Right atrium auricular region (tissue), 2 donors: Measurements from ENCODE around the gene UNK. TPM values are rescaled to one million over a fixed set of nuclear protein-coding genes. Genes with fewer than 3 reads are reported as not detected.

Experiments
- DNase-seq: peaks from one replicate; pipeline ENCODE4 v3.0.0-alpha.2; 2019; ENCODE audit warnings: low spot score
- H3K27ac ChIP-seq, 2 donors: fragments of 200-600 bp; sonication (generic); 1 replicate in 1 of 2; 2 replicates in 1 of 2; pipeline ENCODE4 v1.5.1; 2016 to 2019
- H3K27me3 ChIP-seq, 2 donors: fragments of 200-600 bp; sonication (generic); one replicate each; pipeline versions ENCODE4 v1.5.1 to v1.6.0; 2017 to 2019
- H3K36me3 ChIP-seq: fragments of 200-600 bp; sonication (generic); one replicate; pipeline ENCODE4 v1.5.1; 2016
- H3K4me1 ChIP-seq, 2 donors: fragments of 200-600 bp; sonication (generic); one replicate each; pipeline versions ENCODE4 v1.5.1 to v1.6.0; 2017 to 2019
- H3K4me3 ChIP-seq, 2 donors: fragments of 200-600 bp; sonication (generic); 1 replicate in 1 of 2; 2 replicates in 1 of 2; pipeline ENCODE4 v1.5.1; 2017 to 2019; ENCODE audit warnings: mild to moderate bottlenecking in 1 of 2, moderate library complexity in 1 of 2
- H3K9me3 ChIP-seq, 2 donors: fragments of 200-600 bp; sonication (generic); one replicate each; pipeline ENCODE4 v1.5.1; 2019
- total RNA-seq, 2 donors: library from RNA; depleted of rRNA; stranded (reverse); fragments of >200 nt; gene quantifications; one replicate each; pipeline ENCODE4 v1.1.0, GENCODE V29; 2016
- TF ChIP-seq, protein P1 (sequence below), 2 donors: fragments of 200-600 bp; sonication (generic); IDR thresholded peaks; one replicate each; pipeline ENCODE4 v1.5.1; 2019; ENCODE audit warnings: antibody characterized with exemption in 2 of 2

UNK gene
- total RNA-seq, 2 donors from 2014 or later: 18.8 to 25.3 TPM

DNA sequence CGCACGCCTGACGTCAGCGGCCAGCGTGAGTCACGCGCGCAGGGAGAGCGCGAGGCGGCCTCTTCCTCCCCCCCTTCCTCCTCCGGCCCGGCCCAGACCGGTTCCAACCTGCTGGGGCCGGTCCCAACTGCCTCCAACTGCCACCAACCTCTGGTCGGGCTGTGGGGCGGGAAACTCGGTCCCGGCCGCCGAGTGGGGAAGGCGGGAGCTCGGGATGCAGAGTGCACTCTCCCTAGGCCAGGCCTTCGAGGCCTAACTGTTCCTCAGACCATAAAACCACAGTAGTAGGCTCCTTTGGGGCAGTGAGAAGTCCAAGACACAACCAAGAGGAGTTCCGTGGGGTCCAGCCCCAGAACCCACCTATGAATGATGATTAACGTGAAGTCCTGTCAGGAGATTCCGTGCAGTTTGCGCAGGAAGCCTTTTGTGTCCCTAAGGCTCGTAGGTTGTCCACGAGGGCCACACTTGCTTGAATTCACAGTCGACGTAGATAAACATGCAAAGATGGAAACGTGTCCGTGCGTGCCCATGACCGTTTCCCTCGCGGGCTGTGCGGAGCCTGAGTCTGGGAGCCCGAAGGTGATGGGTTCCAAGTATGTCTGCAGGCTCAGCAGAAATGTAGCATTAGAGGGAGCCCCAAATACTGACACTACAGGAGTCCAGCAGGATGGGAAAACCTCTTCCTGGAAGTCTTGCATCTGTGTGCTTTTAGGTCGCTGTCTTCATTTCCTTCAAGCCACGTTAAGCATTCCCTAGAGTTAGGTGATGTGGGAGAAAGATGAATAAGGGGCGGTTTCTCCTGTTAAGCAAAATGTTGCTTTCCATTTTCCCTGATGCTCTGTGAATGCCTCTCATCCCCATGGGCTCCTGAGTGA is 647 bp downstream of the UNK start:
- Histone ChIP-seq H3K9me3 (no peaks in the 10 kb centered on the region), H3K4me1 (peaks cover 0 to 40% of the 10 kb centered on the region in 2 donors), H3K27ac (peak overlapping the region; percentile 100), H3K4me3 (peak overlapping the region; percentile 71 to 79), H3K36me3 (no peaks in the 10 kb centered on the region), H3K27me3 (no peaks in the 10 kb centered on the region)
- peak; percentile 92 for DNase-seq
- TF ChIP-seq, protein P1, sequence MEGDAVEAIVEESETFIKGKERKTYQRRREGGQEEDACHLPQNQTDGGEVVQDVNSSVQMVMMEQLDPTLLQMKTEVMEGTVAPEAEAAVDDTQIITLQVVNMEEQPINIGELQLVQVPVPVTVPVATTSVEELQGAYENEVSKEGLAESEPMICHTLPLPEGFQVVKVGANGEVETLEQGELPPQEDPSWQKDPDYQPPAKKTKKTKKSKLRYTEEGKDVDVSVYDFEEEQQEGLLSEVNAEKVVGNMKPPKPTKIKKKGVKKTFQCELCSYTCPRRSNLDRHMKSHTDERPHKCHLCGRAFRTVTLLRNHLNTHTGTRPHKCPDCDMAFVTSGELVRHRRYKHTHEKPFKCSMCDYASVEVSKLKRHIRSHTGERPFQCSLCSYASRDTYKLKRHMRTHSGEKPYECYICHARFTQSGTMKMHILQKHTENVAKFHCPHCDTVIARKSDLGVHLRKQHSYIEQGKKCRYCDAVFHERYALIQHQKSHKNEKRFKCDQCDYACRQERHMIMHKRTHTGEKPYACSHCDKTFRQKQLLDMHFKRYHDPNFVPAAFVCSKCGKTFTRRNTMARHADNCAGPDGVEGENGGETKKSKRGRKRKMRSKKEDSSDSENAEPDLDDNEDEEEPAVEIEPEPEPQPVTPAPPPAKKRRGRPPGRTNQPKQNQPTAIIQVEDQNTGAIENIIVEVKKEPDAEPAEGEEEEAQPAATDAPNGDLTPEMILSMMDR (IDR thresholded peaks at IDR 0.05): no peak

DNA sequence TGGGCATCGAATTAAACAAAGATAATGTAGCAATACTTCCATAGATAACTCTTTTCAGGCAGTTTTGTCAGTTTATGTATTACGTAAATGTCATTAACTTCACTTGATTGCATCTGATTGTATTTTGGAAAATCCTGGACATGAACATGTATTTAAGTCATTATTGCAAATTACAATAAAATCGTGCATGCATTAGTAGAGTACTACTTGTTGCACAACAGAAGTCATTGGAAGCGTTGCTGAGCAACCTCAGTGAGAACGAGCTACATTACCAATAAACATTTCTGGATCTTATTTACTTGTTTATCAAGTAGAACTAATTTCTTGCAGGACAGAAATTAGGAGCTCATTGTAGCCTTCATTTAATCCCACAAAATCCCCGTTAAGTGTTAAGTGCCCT is 6.6 kb downstream of the UNK start:
- Histone ChIP-seq H3K9me3 (no peaks in the 10 kb centered on the region), H3K36me3 (no peaks in the 10 kb centered on the region), H3K4me3 (no peak overlapping the region), H3K4me1 (peaks cover 0 to 16% of the 10 kb centered on the region in 2 donors), H3K27me3 (no peaks in the 10 kb centered on the region), H3K27ac (no peak overlapping the region)
- TF ChIP-seq, protein P1 (IDR thresholded peaks at IDR 0.05): no peak
- DNase-seq: no peak

DNA sequence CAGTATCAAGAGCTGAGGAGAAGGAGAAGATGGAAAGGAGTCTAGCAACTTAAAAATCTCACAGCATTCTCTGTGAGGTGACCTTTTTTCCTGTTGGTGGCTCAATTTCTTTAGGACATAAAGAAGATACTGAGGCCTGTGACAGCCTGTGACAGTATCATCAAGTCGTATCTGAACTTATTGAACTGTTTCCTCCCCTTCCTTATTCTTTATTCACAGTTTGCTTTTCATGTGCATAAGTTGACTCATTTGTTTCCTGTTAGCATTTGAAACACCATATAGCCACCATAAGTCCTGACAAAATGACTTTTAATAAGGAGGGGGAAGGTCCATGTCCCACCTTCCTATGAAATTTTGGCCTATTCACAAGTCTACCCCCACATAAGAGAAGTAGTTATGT is 8.9 kb downstream of the UNK start:
- TF ChIP-seq, protein P1 (IDR thresholded peaks at IDR 0.05): no peak
- H3K9me3 ChIP-seq: no peaks in the 10 kb centered on the region
- no peak for DNase-seq
- H3K27me3 ChIP-seq: no peaks in the 10 kb centered on the region
- H3K4me1 ChIP-seq: no peaks in the 10 kb centered on the region
- peaks cover 8% of the 10 kb centered on the region for H3K36me3 ChIP-seq
- no peak overlapping the region for H3K4me3 ChIP-seq
- no peak overlapping the region for H3K27ac ChIP-seq

DNA sequence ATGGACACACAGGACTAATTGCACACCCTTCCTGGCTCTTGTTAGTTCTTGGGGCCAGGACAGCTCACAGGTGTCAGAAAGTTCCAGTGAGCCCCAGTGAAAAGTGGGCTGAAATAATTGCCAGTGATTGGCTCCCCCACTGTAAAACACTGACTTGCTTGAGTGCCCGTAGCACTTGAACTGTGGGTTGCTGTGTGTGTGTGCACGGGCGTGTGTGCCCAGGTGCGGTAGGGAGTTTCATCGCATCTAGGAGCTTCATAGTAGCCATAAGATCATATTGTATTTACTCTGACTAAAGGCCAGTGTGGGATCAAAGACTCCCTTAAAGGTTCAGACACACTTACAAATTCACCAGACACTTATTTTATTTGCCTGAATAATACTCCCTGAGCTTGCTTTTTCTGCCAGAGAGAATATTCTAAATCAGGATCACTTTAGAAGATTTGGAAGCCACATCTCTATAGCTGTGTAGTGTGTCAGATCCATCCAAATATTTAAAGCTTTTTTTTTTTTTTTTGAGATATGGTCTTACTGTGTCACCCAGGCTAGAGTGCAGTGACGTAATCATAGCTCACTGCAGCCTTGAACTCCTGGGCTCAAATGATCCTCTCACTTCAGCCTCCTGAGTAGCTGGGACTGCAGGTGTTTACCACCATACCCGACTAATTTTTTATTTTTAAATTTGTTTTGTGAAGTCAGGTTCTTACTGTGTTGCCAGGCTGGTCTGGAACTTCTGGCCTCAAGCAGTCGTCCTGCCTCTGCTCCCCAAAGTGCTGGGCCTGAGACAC is 11.4 kb downstream of the UNK start:
- no peaks in the 10 kb centered on the region for H3K4me1 ChIP-seq
- no peak for DNase-seq
- TF ChIP-seq, protein P1 (IDR thresholded peaks at IDR 0.05): no peak
- no peak overlapping the region for H3K4me3 ChIP-seq
- H3K36me3 ChIP-seq: peaks cover 24% of the 10 kb centered on the region
- H3K27me3 ChIP-seq: no peaks in the 10 kb centered on the region
- no peaks in the 10 kb centered on the region for H3K9me3 ChIP-seq
- H3K27ac ChIP-seq: no peak overlapping the region

DNA sequence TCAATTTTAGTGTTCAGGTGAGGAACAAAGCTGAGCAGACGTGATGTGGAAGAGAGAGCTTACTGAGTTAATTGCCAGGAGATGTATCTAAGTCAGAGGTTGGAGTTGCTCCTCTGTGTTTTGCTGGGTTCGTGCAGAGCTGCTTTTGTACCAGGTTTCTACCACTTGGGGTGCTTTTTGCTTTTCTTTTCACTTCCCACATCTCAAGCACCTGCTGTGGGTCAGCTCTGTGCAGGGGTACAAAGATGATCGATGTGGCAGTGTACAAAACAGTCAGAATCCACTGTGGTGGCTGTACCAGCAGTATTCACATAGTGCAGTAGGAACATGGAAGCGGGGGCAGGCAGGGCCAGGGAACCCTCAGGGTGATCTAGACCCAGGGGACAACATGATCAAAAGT is 14.8 kb downstream of the UNK start:
- DNase-seq: no peak
- Histone ChIP-seq H3K36me3 (peaks cover 24% of the 10 kb centered on the region), H3K4me3 (no peak overlapping the region), H3K9me3 (no peaks in the 10 kb centered on the region), H3K4me1 (no peaks in the 10 kb centered on the region), H3K27me3 (no peaks in the 10 kb centered on the region), H3K27ac (no peak overlapping the region)
- TF ChIP-seq, protein P1 (IDR thresholded peaks at IDR 0.05): no peak
